Measurements from ENCODE around the gene ATG9A.

The ATG9A gene

DNA sequence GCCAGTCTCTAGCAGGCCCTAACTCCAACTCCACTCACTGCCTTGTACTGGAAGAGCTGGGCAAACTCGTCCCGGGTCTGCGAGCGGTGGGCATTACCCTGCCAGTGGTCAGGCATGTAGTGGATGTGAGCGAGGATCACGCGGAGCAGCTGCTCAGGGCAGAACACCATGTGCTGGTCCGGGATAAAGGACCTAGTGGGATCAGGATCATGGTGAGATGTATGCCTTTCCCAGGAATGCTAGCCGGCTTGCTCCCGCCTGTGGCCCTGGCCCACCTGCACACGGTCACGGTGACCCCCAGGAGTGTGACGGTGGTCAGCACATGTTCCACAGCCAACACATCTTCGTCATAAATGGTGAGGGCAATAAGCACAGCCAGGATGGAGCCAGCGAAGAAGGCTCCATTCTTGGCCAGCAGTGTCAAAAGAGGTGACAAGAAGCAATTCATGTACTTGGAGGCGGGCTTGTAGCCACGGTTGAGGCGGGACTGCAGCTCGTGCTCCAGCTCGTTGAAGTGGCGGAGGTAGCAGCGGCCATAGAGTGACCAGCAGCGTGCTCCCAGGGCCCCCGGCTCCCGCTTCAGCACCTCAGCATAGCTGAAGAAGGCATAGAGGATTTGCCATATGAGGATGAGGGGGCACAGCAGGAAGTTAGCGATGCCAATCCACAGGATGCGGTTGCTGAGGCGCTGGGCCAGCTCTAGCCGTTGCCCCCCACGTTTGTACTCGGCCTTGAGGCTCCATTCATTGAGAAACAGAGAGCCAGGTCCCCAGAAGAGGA is 5.4 kb downstream of the ATG9A start:
- no peak for DNase-seq (ENCODE audit: low read depth in 2 of 2)

- no peak for DNase-seq (ENCODE audit: low read depth in 2 of 2)
These were observed 7.4 kb downstream of the ATG9A start for GRCh38 chr2:219221957-219222518.

DNA sequence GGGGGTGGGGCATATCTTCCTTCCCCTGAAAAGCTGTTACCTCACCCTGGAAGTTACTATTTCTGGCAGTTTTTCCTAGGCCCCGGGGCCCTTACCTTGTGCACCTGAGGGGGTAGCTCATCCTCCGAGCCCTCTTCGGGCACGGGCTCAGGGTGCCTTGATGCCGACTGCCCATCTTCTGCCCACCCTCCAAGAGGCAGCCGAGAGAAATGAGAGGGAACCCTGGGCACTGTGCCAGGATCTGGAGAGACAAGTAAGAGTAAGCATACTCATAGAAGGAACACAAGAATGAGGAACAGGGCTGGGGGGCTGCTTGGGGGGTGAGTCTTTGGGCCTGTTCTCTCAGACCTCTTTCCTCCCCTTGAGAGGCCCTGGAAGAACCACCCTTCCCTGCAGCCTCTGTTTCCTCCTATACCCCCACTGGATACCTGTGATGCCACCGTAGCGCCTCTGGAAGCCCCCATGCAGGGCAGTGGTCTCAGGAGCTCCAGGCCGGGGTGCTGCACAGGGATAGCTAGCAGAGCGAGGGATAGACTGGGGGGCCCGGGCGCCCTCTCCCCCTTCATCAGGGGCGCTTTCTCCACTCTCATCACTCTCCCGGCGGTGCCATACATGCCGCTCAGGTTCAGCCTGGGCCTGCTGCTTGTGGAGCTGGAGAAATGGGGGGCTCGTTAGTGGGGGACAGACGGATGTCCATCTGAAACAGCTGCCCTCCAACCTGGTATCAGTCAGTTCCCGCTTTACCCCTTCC is 8.6 kb downstream of the ATG9A start:
- no peak for DNase-seq (ENCODE audit: low read depth in 2 of 2)

DNA sequence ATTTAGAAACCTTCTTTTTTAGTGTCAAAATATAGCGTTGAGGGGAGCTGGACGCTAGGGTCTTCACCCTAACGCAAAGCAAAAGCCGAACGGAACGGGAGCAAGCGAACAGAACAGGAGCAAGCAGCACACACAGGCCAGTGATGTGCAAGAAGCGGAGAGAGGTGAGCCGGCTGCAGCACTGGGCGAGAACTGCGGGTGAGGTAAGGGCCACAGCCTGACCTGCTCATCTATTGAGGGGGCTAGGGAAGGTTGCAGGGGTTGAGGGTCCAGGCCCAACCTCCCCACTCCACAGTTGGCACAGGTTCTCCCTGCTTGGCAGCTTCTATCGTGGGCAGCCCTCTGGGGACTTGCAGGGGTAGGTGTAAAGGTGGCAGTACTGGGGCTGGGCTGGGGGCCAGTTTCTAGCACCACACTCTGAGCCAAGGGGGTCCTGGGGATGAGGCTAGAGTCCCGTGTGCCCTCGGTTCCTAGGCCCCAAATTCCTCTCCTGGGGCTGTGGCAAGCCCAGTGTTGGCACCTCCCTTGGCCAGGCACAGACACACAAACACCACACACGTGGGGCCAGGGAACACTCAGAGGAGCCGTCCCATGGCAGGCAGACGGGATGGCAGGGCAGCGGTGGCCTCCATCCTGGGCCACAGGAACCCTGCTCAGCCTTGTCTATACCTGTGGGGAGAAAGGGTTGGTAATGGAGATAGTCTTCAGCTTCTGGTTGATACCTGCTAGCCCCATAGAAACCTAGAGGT is 9.5 kb downstream of the ATG9A start:
- DNase-seq (ENCODE audit: low read depth in 2 of 2) = no peak

DNA sequence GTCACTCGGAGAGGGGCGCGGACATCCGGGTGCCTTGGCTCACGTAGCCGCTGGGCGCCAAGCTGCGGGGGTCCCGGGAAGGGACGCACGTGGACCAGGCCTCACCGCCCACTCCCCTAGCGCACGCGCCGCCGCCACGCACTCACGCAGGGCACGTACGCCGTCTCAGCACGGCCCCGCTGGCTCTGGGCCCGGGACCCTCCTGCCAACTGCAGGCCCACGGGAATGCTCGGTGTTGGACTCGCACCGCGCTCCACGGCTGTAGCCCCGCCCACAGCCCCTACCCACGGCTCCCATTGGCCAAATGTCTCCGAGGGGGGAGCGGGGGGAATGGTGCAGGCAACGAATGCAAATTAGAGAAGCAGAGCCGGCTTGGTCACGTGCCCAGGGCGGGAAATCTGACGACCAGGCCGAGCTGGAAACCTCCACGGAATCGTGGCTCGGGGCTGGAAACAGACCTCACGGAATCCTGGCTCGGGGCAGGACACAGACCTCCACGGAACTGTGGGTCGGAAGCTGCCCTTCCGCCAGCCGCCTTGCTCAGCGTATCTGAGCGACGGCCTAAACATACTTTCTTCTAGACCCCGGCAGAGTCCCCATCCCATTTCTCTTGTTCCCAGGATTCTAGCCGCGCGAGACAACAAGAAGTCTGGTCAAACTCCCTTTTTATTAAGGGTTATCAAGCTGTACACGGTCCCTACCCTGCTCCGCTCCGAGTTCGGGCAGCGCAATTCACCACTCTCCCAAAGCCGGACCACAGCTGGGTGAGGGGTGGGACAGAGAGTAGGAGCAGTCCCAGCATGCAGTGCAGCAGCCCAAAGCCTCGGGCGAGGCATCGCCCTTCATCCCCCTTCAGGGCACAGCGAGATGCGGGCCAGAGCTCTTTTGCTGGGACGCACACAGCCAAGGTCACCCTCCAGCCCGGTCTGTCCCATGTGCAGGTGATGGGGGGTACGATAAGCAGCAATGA is 10.4 kb downstream of the ATG9A start, which contains the start of gene ABCB6:
TSS of gene ABCB6 (minus strand) at position 227 of the 970 bp plus-strand sequence. CDS start 285 bp downstream, outside the sequence.
- DNase-seq (ENCODE audit: low read depth in 2 of 2) = peak; percentile 54 to 79

- DNase-seq (ENCODE audit: low read depth in 2 of 2) = no peak
These were observed 11.2 kb downstream of the ATG9A start for GRCh38 chr2:219218217-219218731.

DNA sequence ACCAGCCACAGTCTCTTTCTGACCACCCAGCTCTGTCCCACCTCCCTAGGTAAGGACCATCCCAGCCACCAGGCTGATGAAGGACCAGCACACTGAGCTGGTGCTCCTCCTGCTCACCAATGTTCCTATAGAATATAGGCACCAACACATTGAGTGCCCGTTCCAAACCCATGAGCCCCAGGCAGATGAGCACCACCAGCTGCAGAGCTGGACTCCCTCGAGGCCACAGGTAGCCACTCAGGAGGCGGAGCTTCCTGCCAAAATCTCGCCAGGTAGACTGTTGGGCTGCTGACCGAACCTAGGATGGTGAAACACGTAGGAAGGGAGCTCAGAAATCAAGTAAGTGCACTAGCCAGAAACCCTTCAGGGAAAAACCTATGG is 12.9 kb downstream of the ATG9A start:
- DNase-seq (ENCODE audit: low read depth in 2 of 2) = no peak

- no peak for DNase-seq (ENCODE audit: low read depth in 2 of 2)
These were observed 13.4 kb downstream of the ATG9A start for GRCh38 chr2:219215871-219216534.

GRCh38 chr2:219214786-219215185 is 14.7 kb downstream of the ATG9A start:
- no peak for DNase-seq (ENCODE audit: low read depth in 2 of 2)

GRCh38 chr2:219214141-219214540 is 15.3 kb downstream of the ATG9A start:
- no peak for DNase-seq (ENCODE audit: low read depth in 2 of 2)

GRCh38 chr2:219213486-219214071 is 15.9 kb downstream of the ATG9A start:
- no peak for DNase-seq (ENCODE audit: low read depth in 2 of 2)

DNA sequence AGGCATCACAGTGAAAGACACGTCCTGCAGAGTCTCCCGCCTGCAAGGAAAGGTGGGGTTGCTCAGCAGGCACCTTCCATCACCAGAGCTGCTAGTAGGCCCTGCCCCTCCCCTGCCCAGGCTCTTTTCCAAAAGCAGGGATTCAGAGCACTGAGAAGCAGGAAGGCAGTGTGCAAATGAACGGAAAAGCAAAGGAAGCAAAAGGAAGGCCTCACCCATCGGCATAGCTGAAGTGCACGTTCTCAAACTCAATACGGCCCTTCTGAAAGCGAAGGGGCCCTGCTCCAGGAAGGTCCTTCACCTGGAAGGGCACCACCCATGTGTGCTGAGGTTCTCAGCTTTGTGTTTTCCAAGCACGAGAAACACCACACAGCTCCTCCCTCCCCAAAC is 16.4 kb downstream of the ATG9A start:
- no peak for DNase-seq (ENCODE audit: low read depth in 2 of 2)

DNA sequence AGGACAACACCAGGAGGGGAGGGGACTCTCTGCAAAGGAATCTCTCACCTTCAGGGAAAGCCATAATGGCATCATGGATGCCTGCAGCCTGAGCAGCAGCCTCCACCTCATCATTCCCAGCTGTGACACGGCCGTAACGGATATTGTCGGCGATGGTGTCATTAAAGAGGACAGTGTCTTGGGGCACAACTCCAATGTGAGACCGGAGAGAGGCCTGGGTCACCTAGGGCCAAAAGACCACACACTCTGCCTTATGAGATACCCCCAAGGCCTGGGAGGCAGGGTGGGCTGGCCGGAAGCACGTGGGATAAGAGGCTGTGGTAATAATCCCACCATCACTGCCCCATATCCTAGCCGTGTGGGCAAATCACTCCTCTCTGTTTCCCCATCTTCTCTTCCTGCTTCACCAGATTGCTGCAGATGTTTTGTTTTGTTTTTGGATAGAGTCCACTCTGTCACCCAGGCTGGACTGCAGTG is 18.5 kb downstream of the ATG9A start:
- no peak for DNase-seq (ENCODE audit: low read depth in 2 of 2)

- no peak for DNase-seq (ENCODE audit: low read depth in 2 of 2)
These were observed 19.1 kb downstream of the ATG9A start for GRCh38 chr2:219210196-219210885.

- DNase-seq (ENCODE audit: low read depth in 2 of 2) = no peak
These were observed 19.9 kb downstream of the ATG9A start for GRCh38 chr2:219209236-219210195.

GRCh38 chr2:219207884-219208740 is 21.3 kb downstream of the ATG9A start:
- no peak for DNase-seq (ENCODE audit: low read depth in 2 of 2)
